Mammary epithelial cell (primary cell): ENCODE results near the gene SPIN2B.

Experiments
- EZH2 ChIP-seq: IDR thresholded peaks from 2 replicates; pipeline ENCODE4 v1.6.1; 2012; ENCODE audit warnings: low read length, inconsistent platforms, borderline replicate concordance
- TF ChIP-seq, protein P1 (sequence below), 2 donors: IDR thresholded peaks in 1 of 2; conservative IDR thresholded peaks in 1 of 2; 2 replicates each; pipeline ENCODE4 v1.5.1; 2011 to 2012; ENCODE audit warnings: inconsistent platforms in 2 of 2, low read length in 2 of 2, mild to moderate bottlenecking in 2 of 2, control low read depth in 1 of 2, low read depth in 1 of 2; ENCODE audit not compliant: insufficient read depth in 1 of 2; ENCODE audit errors: extremely low read depth in 1 of 2

DNA sequence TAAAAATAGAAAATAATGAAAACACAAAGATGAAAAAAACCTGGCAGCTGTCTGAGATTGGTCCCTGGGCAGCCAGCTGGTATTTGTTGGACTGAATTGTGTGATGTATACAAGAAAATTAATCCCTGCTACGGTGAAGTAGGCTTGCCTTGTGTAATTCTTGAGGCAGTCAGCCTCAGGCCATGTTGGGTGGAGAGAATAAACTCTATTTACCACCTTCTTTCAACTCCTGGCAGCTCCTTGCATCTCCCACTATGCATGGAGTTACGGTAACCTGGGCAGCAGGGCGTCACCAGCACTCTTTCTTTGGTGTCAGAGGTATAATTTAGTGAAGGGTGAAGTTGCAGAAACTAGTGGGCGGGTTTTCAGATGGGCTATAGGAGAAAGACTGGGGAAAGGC, 12.4 kb upstream of the SPIN2B start:
- no peak for TF ChIP-seq EZH2
- TF ChIP-seq, protein P1, sequence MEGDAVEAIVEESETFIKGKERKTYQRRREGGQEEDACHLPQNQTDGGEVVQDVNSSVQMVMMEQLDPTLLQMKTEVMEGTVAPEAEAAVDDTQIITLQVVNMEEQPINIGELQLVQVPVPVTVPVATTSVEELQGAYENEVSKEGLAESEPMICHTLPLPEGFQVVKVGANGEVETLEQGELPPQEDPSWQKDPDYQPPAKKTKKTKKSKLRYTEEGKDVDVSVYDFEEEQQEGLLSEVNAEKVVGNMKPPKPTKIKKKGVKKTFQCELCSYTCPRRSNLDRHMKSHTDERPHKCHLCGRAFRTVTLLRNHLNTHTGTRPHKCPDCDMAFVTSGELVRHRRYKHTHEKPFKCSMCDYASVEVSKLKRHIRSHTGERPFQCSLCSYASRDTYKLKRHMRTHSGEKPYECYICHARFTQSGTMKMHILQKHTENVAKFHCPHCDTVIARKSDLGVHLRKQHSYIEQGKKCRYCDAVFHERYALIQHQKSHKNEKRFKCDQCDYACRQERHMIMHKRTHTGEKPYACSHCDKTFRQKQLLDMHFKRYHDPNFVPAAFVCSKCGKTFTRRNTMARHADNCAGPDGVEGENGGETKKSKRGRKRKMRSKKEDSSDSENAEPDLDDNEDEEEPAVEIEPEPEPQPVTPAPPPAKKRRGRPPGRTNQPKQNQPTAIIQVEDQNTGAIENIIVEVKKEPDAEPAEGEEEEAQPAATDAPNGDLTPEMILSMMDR (conservative IDR thresholded peaks at IDR 0.05 in 1 of 2, IDR thresholded peaks at IDR 0.05 in 1 of 2; ENCODE audit: extremely low read depth in 1 of 2, insufficient read depth in 1 of 2, low read depth in 1 of 2, low read length in 2 of 2) = no peak
